Measurements from ENCODE around the gene EXOSC6. TPM values are rescaled to one million over a fixed set of nuclear protein-coding genes. Genes with fewer than 3 reads are reported as not detected.
"Not testable (repeated sequence)": the region's sequence is repeated elsewhere in the genome, so short reads cannot be mapped to it uniquely, and the experiment has no call there.

EXOSC6 gene
- total RNA-seq, 2 donors from 2014 or later = 29.7 to 44.9 TPM

- intact Hi-C loops (cut with DNase I) = no loop called here
- DNase-seq (ENCODE audit: low spot score) = no peak
- Histone ChIP-seq H3K4me1 (replicated peaks) (no peaks in the 10 kb centered on the region), H3K27me3 (replicated peaks; ENCODE audit: insufficient read depth) (no peaks in the 10 kb centered on the region), H3K4me3 (no peak overlapping the region), H3K27ac (no peak overlapping the region), H3K9me3 (no peaks in the 10 kb centered on the region), H3K36me3 (peaks cover 21 to 34% of the 10 kb centered on the region in 2 donors)
- 88% methylated on average over 3 of the region's 3 CpGs for WGBS
- TF ChIP-seq POLR2A (IDR thresholded peaks at IDR 0.05) = no peak
These were observed 18.4 kb upstream of the EXOSC6 start for GRCh38 chr16:70270176-70270575.

DNA sequence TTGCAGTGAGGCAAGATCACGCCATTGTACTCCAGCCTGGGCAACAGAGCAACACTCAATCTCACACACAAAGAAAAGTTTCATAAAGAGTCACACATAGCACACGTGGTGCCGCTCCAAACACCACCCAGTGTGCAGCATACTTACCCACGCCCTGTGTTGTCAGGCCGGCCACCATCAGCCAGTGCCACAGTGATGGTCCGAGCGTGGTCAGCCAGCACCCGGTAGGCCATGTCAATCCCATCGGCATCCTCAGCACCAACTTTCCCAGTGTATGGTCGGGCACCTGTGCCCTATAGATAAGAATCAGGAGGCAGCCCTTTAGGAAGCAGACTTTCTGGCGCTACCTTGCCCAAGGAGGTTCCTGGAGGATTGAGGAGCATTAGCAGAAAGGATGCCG is 17.7 kb upstream of the EXOSC6 start:
- H3K4me1 ChIP-seq (replicated peaks) = no peaks in the 10 kb centered on the region
- no peak overlapping the region for H3K4me3 ChIP-seq
- no peak for TF ChIP-seq CTCF (IDR thresholded peaks at IDR 0.05)
- TF ChIP-seq POLR2AphosphoS5 (IDR thresholded peaks at IDR 0.05) = no peak
- H3K27ac ChIP-seq = no peak overlapping the region
- no peaks in the 10 kb centered on the region for H3K27me3 ChIP-seq (replicated peaks; ENCODE audit: insufficient read depth)
- peaks cover 28 to 38% of the 10 kb centered on the region in 2 donors for H3K36me3 ChIP-seq
- no peak for DNase-seq (ENCODE audit: low spot score)
- intact Hi-C loops (cut with DNase I) = no loop called here
- H3K9me3 ChIP-seq = no peaks in the 10 kb centered on the region
- 96% methylated on average over 12 of the region's 12 CpGs for WGBS

GRCh38 chr16:70267922-70268321 is 16.2 kb upstream of the EXOSC6 start:
- intact Hi-C loops (cut with DNase I); DNase-seq (ENCODE audit: low spot score); H3K4me1 ChIP-seq (replicated peaks); H3K27ac ChIP-seq; H3K27me3 ChIP-seq (replicated peaks; ENCODE audit: insufficient read depth); H3K4me3 ChIP-seq; H3K9me3 ChIP-seq: not testable (repeated sequence)
- 92% methylated on average over 10 of the region's 10 CpGs for WGBS
- H3K36me3 ChIP-seq = peaks cover 27 to 38% of the 10 kb centered on the region in 2 donors

- Histone ChIP-seq H3K4me3 (no peak overlapping the region), H3K27ac (no peak overlapping the region), H3K9me3 (no peaks in the 10 kb centered on the region), H3K4me1 (replicated peaks) (no peaks in the 10 kb centered on the region), H3K36me3 (peaks cover 27 to 39% of the 10 kb centered on the region in 2 donors), H3K27me3 (replicated peaks; ENCODE audit: insufficient read depth) (no peaks in the 10 kb centered on the region)
- peak in 3 of 4 experiments; percentile 31 to 56 (median 37) for TF ChIP-seq CTCF (IDR thresholded peaks at IDR 0.05)
- TF ChIP-seq POLR2AphosphoS5 (IDR thresholded peaks at IDR 0.05) = no peak
- no peak for DNase-seq (ENCODE audit: low spot score)
- 49% methylated on average over 6 of the region's 6 CpGs for WGBS
- intact Hi-C loops (cut with DNase I) = no loop called here
These were observed 15.8 kb upstream of the EXOSC6 start for GRCh38 chr16:70267516-70267915.

- intact Hi-C loops (cut with DNase I); H3K4me3 ChIP-seq; H3K4me1 ChIP-seq (replicated peaks); H3K27me3 ChIP-seq (replicated peaks; ENCODE audit: insufficient read depth); H3K27ac ChIP-seq; H3K9me3 ChIP-seq; DNase-seq (ENCODE audit: low spot score): not testable (repeated sequence)
- peaks cover 24 to 33% of the 10 kb centered on the region in 2 donors for H3K36me3 ChIP-seq
- 79% methylated on average over 6 of the region's 6 CpGs for WGBS
These were observed 8.2 kb upstream of the EXOSC6 start for GRCh38 chr16:70259903-70260302.

- Histone ChIP-seq H3K4me1 (replicated peaks) (no peaks in the 10 kb centered on the region), H3K9me3 (no peaks in the 10 kb centered on the region), H3K4me3 (no peak overlapping the region), H3K27ac (no peak overlapping the region), H3K36me3 (peaks cover 18 to 31% of the 10 kb centered on the region in 2 donors), H3K27me3 (replicated peaks; ENCODE audit: insufficient read depth) (no peaks in the 10 kb centered on the region)
- 96% methylated on average over 10 of the region's 10 CpGs for WGBS
- intact Hi-C loops (cut with DNase I) = no loop called here
- TF ChIP-seq POLR2AphosphoS5 (IDR thresholded peaks at IDR 0.05) (no peak), POLR2A (IDR thresholded peaks at IDR 0.05) (no peak), CTCF (IDR thresholded peaks at IDR 0.05) (no peak)
- DNase-seq (ENCODE audit: low spot score) = no peak
These were observed 7.2 kb upstream of the EXOSC6 start for GRCh38 chr16:70258946-70259345.
